Measurements from ENCODE around the gene SARS2. TPM values are rescaled to one million over a fixed set of nuclear protein-coding genes. Genes with fewer than 3 reads are reported as not detected.
A peak's percentile ranks its signal among the peaks of the same experiment; 100 is the strongest.

SARS2 gene
- total RNA-seq, 1 experiment from 2014 or later: 57.4 TPM

DNA sequence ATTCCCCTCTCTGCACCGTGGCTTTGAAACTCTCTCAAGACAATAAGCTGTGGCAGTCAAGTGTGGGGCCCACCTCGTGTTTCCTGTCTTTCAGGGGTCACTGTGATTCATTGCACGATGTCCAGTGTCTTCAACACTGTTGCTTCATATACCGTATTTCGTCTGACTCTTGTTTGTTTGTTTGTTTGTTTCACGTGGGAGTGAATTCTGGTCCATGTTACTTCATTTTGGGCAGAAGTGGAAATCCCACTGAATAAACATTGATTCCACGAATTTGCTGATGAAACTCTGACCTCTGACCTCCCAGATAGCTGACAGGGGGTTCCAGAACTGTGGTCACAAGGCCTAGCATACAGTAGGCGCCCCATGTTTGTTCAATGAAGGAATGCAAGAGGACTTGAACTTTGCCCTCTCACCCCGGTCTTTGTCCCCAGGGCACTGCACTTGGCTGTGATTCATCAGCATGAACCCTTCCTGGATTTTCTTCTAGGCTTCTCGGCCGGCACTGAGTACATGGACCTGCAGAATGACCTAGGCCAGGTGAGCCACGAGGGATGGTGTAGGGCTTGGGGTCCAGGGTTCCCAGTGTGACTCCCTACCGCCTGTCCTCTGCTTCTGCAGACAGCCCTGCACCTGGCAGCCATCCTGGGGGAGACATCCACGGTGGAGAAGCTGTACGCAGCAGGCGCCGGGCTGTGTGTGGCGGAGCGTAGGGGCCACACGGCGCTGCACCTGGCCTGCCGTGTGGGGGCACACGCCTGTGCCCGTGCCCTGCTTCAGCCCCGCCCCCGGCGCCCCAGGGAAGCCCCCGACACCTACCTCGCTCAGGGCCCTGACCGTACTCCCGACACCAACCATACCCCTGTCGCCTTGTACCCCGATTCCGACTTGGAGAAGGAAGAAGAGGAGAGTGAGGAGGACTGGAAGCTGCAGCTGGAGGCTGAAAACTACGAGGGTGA lies 25.7 kb downstream of the SARS2 start:
- no peak overlapping the region for H3K4me3 Mint-ChIP-seq
- H3K23me2 ChIP-seq (ENCODE audit: insufficient read length, low read depth, low read length, poor library complexity, severe bottlenecking): no peaks in the 10 kb centered on the region
- H2BK120ac ChIP-seq (ENCODE audit: low read depth, low read length, poor library complexity, severe bottlenecking): no peak overlapping the region
- H3K9me3 Mint-ChIP-seq: peaks cover 0 to 3% of the 10 kb centered on the region in 2 experiments; a peak in 1 of 5 replicates
- no peak overlapping the region for H4K91ac ChIP-seq (ENCODE audit: insufficient read length, low read depth, low read length)
- H4K8ac ChIP-seq (replicated peaks; ENCODE audit: insufficient read length, low read depth, low read length): no peak overlapping the region
- WGBS (ENCODE audit: extremely low coverage, insufficient read length, low lambda C conversion rate): no CpG with 5 or more reads among the region's 35 CpGs
- H3K4me1 ChIP-seq (ENCODE audit: insufficient read depth, low read length): no peaks in the 10 kb centered on the region; the same call in 1 of the 2 replicates
- H2AFZ ChIP-seq (ENCODE audit: low read length): no peak overlapping the region
- H2BK12ac ChIP-seq (ENCODE audit: insufficient read length, low read depth, low read length): no peak overlapping the region
- no peak overlapping the region for H3K4ac ChIP-seq (ENCODE audit: low read depth, low read length)
- H3K9ac ChIP-seq (ENCODE audit: extremely low read depth, insufficient read length, low read length): no peak overlapping the region
- H3K14ac ChIP-seq (ENCODE audit: insufficient read depth, low read length): no peak overlapping the region
- H3K9me3 ChIP-seq (ENCODE audit: control insufficient read depth, low read depth, low read length): no peaks in the 10 kb centered on the region
- H2BK5ac ChIP-seq (ENCODE audit: insufficient read length, low read length): no peak overlapping the region
- H3K27ac Mint-ChIP-seq: peak overlapping the region in 2 of 3 experiments; percentile 9 to 39; a peak in 1 of 7 replicates
- H3T11ph ChIP-seq (ENCODE audit: low read length): no peak overlapping the region
- H3K4me1 Mint-ChIP-seq: peaks cover 8 to 10% of the 10 kb centered on the region in 2 experiments
- peaks cover 13 to 37% (median 28%) of the 10 kb centered on the region in 3 experiments; a peak in 6 of 7 replicates for H3K36me3 Mint-ChIP-seq (ENCODE audit: insufficient read depth in 1 of 3, low read depth in 3 of 3)
- no peak overlapping the region for H3K4me2 ChIP-seq (ENCODE audit: insufficient read depth, insufficient read length, low read length)
- no peak overlapping the region for H2BK15ac ChIP-seq (ENCODE audit: low read depth, low read length)
- no peaks in the 10 kb centered on the region for H3K79me1 ChIP-seq (ENCODE audit: insufficient read depth, low read depth, low read length, poor library complexity, severe bottlenecking)
- H4K20me1 ChIP-seq (ENCODE audit: control insufficient read depth, insufficient read depth, insufficient read length): no peaks in the 10 kb centered on the region
- TF ChIP-seq CTCF (conservative IDR thresholded peaks at IDR 0.05): no peak
- no peaks in the 10 kb centered on the region for H3K79me2 ChIP-seq (ENCODE audit: insufficient read depth, low read length)
- H3K18ac ChIP-seq (ENCODE audit: insufficient read length, low read depth, low read length): no peak overlapping the region
- H3K56ac ChIP-seq (ENCODE audit: insufficient read length, low read depth, low read length): no peak overlapping the region
- no peaks in the 10 kb centered on the region; the same call in 1 of the 2 replicates for H3K27me3 Mint-ChIP-seq (ENCODE audit: low read depth)
- no peak overlapping the region for H2AK5ac ChIP-seq (ENCODE audit: insufficient read length, low read length)
- no peak for DNase-seq
- no peak overlapping the region for H4K5ac ChIP-seq (ENCODE audit: insufficient read length, low read depth, low read length)
- no peak overlapping the region for H3K27ac ChIP-seq (ENCODE audit: insufficient read length, low read depth, low read length)
- no peak overlapping the region for H3K23ac ChIP-seq (ENCODE audit: insufficient read length, low read depth, low read length)
- no peaks in the 10 kb centered on the region for H3K27me3 ChIP-seq (ENCODE audit: insufficient read depth, low read length)
- H2BK20ac ChIP-seq (ENCODE audit: low read depth, low read length, poor library complexity, severe bottlenecking): no peak overlapping the region
